Adrenal gland (tissue), 5 donors: ENCODE results near the gene NDUFAF3.

ENCODE experiments used
- POLR2A ChIP-seq, 2 donors: fragments of 450-650 bp; IDR thresholded peaks; one replicate each; pipeline ENCODE4 v1.6.1; 2017; ENCODE audit warnings: antibody characterized with exemption in 2 of 2, mild to moderate bottlenecking in 2 of 2, moderate library complexity in 1 of 2
- TF ChIP-seq, protein P1 (sequence below), 6 experiments: fragments of 450-650 bp in 4 of 6; fragments of 200-600 bp in 2 of 6; sonication (generic) in 1 of 6; IDR thresholded peaks; 1 replicate in 5 of 6; 2 replicates in 1 of 6; pipeline versions ENCODE4 v1.5.1 to v1.8.0; 2016 to 2021; ENCODE audit warnings: antibody characterized with exemption in 6 of 6, mild to moderate bottlenecking in 2 of 6, moderate library complexity in 1 of 6
- donor health status: DM: no; HTN: no; CAD: no.

DNA sequence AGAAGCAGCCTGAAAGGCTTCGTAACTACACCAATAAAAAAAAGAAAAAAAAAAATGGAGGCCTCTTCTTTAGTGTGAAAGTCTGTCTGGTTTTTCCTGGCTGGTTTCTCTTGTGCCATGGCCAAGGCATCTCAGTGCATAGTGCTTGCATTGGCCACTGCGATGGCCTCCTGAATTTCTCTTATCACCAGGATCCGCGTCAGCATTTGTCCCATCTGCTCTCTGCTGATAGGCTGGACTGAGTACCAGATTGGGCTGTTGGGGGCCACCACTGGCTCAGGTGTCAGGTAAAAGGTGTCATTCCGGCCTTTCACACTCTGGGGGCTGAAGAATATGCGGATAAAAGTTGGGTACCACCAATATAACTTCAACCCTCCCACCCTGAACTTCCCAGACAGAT lies 8.4 kb downstream of the NDUFAF3 start:
- TF ChIP-seq, protein P1, sequence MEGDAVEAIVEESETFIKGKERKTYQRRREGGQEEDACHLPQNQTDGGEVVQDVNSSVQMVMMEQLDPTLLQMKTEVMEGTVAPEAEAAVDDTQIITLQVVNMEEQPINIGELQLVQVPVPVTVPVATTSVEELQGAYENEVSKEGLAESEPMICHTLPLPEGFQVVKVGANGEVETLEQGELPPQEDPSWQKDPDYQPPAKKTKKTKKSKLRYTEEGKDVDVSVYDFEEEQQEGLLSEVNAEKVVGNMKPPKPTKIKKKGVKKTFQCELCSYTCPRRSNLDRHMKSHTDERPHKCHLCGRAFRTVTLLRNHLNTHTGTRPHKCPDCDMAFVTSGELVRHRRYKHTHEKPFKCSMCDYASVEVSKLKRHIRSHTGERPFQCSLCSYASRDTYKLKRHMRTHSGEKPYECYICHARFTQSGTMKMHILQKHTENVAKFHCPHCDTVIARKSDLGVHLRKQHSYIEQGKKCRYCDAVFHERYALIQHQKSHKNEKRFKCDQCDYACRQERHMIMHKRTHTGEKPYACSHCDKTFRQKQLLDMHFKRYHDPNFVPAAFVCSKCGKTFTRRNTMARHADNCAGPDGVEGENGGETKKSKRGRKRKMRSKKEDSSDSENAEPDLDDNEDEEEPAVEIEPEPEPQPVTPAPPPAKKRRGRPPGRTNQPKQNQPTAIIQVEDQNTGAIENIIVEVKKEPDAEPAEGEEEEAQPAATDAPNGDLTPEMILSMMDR (IDR thresholded peaks at IDR 0.05): no peak
- TF ChIP-seq POLR2A (IDR thresholded peaks at IDR 0.05): no peak
